Measurements from ENCODE around the gene ZCCHC4.

DNA sequence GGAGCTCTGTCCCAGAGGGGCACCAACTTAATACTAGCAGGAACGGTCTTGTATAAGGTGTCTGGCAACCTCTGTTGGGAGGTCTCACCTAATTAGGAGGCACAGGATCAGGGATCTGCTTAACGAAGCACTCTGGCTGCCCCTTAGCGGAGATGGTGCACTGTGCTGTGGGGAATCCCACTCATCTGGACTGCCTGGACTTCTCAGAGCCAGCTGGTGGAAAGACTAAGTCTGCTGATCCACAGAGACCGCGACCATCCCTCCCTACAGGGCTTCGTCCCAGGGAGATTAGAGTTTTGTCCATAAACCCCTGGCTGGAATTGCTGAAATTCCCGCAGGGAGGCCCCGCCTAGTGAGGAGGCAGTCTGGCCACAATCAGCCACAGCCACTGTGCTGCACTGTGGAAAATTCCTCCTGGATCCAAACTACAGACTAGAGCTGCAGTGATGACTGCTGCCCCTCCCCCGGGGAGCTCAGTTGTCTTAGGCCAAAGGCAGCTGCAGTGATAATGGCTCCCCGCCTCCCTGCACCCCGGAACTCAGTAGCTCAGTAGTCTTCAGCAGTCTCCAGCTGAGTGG, 22.0 kb upstream of the ZCCHC4 start:
- TF ChIP-seq, protein P1, sequence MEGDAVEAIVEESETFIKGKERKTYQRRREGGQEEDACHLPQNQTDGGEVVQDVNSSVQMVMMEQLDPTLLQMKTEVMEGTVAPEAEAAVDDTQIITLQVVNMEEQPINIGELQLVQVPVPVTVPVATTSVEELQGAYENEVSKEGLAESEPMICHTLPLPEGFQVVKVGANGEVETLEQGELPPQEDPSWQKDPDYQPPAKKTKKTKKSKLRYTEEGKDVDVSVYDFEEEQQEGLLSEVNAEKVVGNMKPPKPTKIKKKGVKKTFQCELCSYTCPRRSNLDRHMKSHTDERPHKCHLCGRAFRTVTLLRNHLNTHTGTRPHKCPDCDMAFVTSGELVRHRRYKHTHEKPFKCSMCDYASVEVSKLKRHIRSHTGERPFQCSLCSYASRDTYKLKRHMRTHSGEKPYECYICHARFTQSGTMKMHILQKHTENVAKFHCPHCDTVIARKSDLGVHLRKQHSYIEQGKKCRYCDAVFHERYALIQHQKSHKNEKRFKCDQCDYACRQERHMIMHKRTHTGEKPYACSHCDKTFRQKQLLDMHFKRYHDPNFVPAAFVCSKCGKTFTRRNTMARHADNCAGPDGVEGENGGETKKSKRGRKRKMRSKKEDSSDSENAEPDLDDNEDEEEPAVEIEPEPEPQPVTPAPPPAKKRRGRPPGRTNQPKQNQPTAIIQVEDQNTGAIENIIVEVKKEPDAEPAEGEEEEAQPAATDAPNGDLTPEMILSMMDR (optimal IDR thresholded peaks at IDR 0.05 in 1 of 3, IDR thresholded peaks at IDR 0.05 in 1 of 3, conservative IDR thresholded peaks at IDR 0.05 in 1 of 3; ENCODE audit: extremely low read depth in 1 of 3, insufficient read depth in 2 of 3, low read length in 3 of 3): no peak
- TF ChIP-seq EZH2 (IDR thresholded peaks at IDR 0.05; ENCODE audit: low read length): no peak

Measured in keratinocyte (primary cell).